T-helper 1 cell treated with Interleukin-12 subunit alpha and Interleukin-12 subunit beta and Interleukin-4 antibody, amounts not matched to agents 30 ng/mL and 1 ng/mL, for 36 hours (primary cell): ENCODE data around the gene PAK2. TPM values are rescaled to one million over a fixed set of nuclear protein-coding genes. Genes with fewer than 3 reads are reported as not detected.

Experiments used
- intact Hi-C: fragments of 100-400 bp; cut with micrococcal nuclease; formaldehyde crosslinking; loops from one replicate; pipeline ENCODE4 v1.15.1; 2024
- total RNA-seq: library from RNA; stranded (reverse); gene quantifications from 2 replicates; pipeline ENCODE4 v1.2.3, GENCODE V29; 2022

PAK2 gene
- total RNA-seq, 1 donor from 2014 or later = 97.7 TPM

DNA sequence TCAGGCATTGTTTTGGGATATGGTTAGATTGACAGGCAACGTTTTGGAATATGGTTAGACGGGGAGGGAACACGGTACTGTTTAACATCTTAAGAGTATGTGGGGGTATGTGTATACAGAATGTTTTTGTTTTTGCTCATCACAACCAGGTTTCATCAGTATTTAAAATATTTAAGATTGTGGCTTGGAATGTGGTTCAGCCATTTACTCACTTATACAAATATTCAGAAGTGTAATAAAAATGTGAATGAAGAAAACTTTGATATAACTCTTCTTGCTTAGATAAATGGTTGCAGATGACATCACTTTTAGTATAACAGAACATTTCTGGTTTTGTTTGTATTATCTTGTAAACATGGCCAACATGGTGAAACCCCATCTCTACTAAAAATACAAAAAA, 3.9 kb upstream of the PAK2 start:
- intact Hi-C loops = no loop called here

- intact Hi-C loops = no loop called here
Observed at GRCh38 chr3:196736670-196737374, 2.8 kb upstream of the PAK2 start.

DNA sequence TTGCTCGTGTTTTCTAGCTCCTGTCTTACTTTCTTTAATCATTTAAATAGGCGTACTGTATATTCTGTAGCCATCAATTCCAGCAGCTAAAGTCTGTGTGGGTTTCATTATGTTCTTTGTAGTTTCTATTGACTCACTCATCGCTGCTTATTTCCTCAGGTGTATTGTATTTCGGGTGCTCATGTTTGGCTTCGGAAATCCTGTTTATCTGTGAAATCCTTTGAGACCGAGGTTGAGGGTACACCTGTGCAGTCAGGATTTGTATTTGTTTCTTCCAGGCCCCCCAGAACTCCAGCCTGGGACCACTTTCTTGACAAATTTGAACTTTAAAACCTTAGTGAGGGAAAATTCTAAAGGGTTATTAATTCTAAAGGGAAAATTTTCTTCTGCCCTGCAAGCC, 2.0 kb upstream of the PAK2 start:
- intact Hi-C loops = no loop called here

DNA sequence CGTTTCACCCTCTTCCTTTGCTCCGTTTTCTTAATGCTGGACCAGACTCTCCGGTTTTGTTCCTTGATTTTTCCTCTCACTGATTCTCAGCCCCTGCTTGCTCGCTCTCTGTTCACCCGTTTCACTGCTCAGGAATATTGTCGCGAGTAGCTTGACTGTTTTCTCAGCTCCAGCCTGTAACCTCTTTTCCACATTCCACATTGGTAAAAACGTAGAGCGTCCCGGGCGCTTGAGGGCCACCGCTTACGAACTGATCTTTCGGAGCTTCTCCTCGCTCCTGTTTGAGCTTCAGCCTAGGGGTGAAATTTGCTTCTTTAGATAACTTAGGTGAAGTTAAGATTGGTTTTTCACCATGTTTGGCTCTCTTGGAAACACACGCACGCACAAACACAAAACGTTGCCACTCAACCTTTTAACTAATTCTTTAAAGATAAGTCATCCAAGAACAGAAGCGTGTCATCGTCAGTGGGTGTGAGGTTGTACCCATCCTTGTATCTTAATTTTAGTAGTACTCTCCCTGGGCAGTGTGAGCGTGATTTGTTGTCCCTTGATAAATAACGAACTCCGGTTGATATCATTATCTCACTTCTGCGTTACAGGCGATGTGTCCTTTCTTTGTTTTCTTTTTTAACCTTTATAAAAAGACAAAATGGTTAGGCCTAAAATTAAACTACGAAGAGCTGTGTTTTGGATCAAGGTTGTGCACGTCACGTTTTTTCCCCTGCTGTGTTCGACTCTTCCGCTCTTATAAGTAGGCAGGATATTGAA, 1.0 kb downstream of the PAK2 start:
- intact Hi-C loops = loop anchor here (1.0 to 10.0 kb wide), 4 partner anchors 64 to 814 kb away; partner anchors contain the start of genes BDH1 and DLG1

- intact Hi-C loops = loop anchor here (5.0 to 10.0 kb wide), 2 partner anchors 556 to 813 kb away; partner anchors contain the start of genes BDH1 and DLG1
Observed at GRCh38 chr3:196741249-196741889, 1.7 kb downstream of the PAK2 start.

GRCh38 chr3:196743569-196743968, 3.9 kb downstream of the PAK2 start:
- intact Hi-C loops = loop anchor here (5.0 to 10.0 kb wide), 2 partner anchors 554 to 811 kb away; partner anchors contain the start of genes BDH1 and DLG1

GRCh38 chr3:196749125-196749524, 9.5 kb downstream of the PAK2 start:
- intact Hi-C loops = loop anchor here (2.0 to 10.0 kb wide), 2 partner anchors 14 to 806 kb away; partner anchors contain the start of gene BDH1

GRCh38 chr3:196753201-196753600, 13.5 kb downstream of the PAK2 start:
- intact Hi-C loops = no loop called here

- intact Hi-C loops = no loop called here
Observed at GRCh38 chr3:196754091-196754981, 14.7 kb downstream of the PAK2 start.

DNA sequence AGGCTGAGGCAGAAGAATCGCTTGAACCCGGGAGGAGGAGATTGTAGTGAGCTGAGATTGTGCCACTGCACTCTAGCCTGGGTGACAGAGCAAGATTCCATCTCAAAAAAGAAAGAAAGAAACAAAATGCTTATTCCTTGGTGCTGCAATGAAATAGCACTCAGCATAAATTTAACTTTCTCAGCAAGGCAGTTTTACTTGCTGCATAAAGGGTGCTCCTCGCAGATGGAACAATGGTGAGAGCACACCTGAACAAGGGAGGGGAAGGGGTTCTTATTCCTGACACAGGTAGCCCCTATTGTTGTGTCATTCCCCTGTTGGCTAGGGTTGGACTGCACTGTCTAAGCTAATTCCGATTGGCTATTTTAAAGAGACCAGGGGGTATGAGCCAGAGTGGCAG, 17.1 kb downstream of the PAK2 start:
- intact Hi-C loops = no loop called here

GRCh38 chr3:196757876-196758739, 18.5 kb downstream of the PAK2 start:
- intact Hi-C loops = no loop called here

GRCh38 chr3:196763179-196763578, 23.5 kb downstream of the PAK2 start:
- intact Hi-C loops = loop anchor here (2.0 kb wide), 1 partner anchor 14 kb away; no protein-coding TSS in a partner anchor

DNA sequence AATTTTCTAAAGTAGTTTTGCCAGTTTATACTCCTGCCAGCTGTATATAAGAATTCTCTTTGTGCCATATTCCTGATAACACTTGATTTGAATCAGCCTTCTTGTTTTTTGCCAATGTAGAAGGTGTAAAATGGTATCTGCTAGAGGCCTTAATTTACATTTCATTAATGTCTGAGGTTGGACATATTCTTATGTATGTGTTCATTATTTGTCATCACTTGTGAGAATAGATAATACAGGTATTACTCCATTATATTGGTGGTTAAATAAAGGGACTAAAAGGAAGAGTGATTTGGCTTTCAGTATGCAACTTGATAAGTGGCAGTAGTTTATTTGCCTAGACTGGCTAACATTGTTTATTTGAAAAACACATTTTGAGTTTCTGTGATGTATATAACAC, 25.8 kb downstream of the PAK2 start:
- intact Hi-C loops = no loop called here

DNA sequence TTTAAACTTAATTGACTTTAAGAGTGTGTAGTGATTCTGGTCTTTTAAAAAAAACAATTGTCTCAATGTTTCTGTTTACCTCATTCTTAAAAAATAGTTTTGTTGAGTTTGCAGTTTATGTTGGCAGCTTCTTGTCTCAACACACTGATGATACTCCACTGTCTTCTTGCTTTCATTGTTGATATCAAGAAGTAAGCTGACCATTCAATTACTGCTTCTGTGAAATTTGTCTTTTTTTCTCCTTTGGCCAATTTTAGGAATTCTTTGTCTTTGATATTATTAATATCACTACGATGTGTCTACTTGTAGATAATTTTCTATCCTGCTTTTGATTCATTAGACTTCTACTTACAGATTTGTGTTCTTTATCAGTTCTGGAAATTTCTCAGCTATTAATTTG, 31.4 kb downstream of the PAK2 start:
- intact Hi-C loops = no loop called here

DNA sequence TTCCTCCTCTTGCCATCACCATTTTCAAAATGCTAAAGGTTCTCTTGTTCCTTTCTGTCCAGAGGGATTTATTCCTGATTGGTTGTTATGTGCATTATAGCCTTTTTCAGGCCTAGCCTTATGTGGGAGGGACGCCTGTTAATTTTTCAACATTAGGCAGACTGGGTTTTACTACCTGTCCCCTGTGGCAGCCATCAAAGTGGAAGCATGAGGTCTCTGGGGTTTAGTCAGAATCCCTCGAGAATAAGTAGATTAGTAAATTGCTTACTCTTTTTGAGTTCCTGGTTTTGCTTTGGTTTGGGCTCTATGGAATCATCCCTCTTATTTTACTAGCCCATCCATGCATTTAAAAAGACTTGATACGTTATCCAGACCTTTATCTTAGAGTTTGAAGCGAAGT, 32.4 kb downstream of the PAK2 start:
- intact Hi-C loops = no loop called here

DNA sequence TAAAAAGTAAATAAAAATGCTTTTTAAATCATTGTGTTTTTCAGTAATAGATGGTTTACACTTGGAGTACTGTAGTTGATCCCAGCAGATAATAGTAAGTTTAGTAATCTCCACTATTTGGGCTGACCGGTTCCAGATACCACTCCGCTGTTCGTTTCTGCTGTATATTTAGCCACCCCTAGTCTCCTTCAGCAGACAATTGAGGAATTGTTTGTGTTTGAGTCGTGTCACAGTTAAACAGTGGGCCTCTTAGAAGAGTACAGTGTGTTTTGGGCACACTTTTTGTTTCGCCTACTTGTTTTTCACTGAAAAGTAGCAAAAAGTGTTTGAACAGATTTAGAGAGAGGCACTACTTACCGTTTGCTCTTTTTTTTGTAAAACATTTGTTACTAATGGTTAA, 33.2 kb downstream of the PAK2 start:
- intact Hi-C loops = no loop called here

GRCh38 chr3:196774191-196774820, 34.6 kb downstream of the PAK2 start:
- intact Hi-C loops = no loop called here

- intact Hi-C loops = no loop called here
Observed at GRCh38 chr3:196774848-196775422, 35.3 kb downstream of the PAK2 start.

DNA sequence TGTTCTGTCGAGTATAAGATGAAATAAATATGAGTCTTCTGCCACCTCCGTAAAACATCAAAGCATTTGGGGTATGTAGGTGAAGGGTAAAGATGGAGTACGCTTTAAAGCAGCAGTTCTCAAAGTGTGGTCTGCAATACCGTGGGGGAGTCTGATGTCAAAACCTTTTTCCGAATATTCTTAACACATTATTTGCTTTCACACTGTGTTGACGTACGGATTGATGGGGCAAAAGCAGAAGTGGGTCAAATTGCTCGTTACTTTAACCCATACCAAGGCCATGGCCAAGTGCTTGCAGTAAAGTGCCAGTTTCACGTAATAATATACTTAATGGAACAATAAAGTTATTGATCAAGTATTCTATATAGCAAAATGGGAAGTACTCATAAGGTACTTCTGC, 36.3 kb downstream of the PAK2 start:
- intact Hi-C loops = no loop called here
